Adipocyte (in vitro differentiated cells): ENCODE measurements around the gene VILL.
A peak's percentile ranks its signal among the peaks of the same experiment; 100 is the strongest.

Experiments used
- DNase-seq: peaks from one replicate; pipeline ENCODE4 v3.0.0-alpha.2; 2015; ENCODE audit warnings: low read depth
- H3K27me3 ChIP-seq: replicated peaks from 2 replicates; pipeline ENCODE4 v1.7.0; 2013; ENCODE audit warnings: mild to moderate bottlenecking, low read length, moderate library complexity; ENCODE audit not compliant: control insufficient read depth, insufficient read depth
- H3K36me3 ChIP-seq: 2 replicates; pipeline ENCODE4 v1.7.0; 2013; ENCODE audit warnings: low read length, mild to moderate bottlenecking, moderate library complexity; ENCODE audit not compliant: control insufficient read depth, insufficient read depth, severe bottlenecking
- H3K4me1 ChIP-seq: 2 replicates; pipeline ENCODE4 v1.7.0; 2013; ENCODE audit warnings: mild to moderate bottlenecking, low read length, moderate library complexity; ENCODE audit not compliant: control insufficient read depth, insufficient read depth
- H3K4me3 ChIP-seq: 2 replicates; pipeline ENCODE4 v1.7.0; 2013; ENCODE audit warnings: mild to moderate bottlenecking, low read length, moderate library complexity
- H3K9ac ChIP-seq: 2 replicates; pipeline ENCODE4 v1.7.0; 2013; ENCODE audit warnings: mild to moderate bottlenecking, low read length, moderate library complexity
- H3K9me3 ChIP-seq: 2 replicates; pipeline ENCODE4 v1.7.0; 2013; ENCODE audit warnings: mild to moderate bottlenecking, low read length, moderate library complexity; ENCODE audit not compliant: control insufficient read depth

Gene VILL

GRCh38 chr3:37953226-37953625 lies 37.4 kb upstream of the VILL start:
- no peak for DNase-seq
- no peaks in the 10 kb centered on the region for H3K4me1 ChIP-seq
- no peak overlapping the region for H3K9ac ChIP-seq
- H3K27me3 ChIP-seq, result no peaks in the 10 kb centered on the region
- no peak overlapping the region for H3K4me3 ChIP-seq
- H3K9me3 ChIP-seq, result no peaks in the 10 kb centered on the region
- peaks cover 15% of the 10 kb centered on the region for H3K36me3 ChIP-seq

DNA sequence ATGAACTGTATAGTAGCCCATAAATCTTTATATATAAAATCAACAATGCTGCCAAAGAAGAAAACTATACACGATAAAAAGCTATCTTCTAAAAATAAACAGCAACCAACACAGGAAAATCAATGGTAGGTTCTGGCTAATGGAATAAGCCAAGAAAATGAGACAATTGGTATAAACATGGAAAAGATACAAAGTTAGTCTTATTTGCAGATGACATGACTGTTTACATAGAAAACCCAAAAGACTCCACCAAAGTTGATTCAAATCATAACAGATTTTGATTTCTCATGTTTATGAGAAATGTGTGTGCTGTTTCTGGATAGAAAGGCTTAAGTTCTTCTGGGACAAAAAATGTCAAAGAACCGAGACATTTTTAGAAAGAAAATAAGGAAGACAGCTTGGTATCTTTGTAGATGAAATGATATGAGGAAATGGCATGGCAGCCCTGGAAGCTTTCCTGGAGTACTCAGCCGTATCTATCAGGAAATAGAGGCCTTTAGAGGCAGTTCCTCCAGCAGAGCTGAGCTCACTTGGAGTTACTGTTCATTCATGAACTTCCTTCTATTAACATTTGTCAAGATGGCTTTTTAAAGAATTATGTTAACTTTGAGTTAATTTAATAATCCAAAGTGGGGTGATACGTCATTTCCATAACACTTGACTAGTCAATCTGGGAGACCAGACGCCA lies 36.7 kb upstream of the VILL start:
- no peaks in the 10 kb centered on the region for H3K4me1 ChIP-seq
- H3K36me3 ChIP-seq, result peaks cover 15% of the 10 kb centered on the region
- no peaks in the 10 kb centered on the region for H3K9me3 ChIP-seq
- no peak overlapping the region for H3K4me3 ChIP-seq
- no peaks in the 10 kb centered on the region for H3K27me3 ChIP-seq
- no peak for DNase-seq
- H3K9ac ChIP-seq, result no peak overlapping the region

GRCh38 chr3:37954881-37955280 lies 35.7 kb upstream of the VILL start:
- Histone ChIP-seq H3K27me3 (no peaks in the 10 kb centered on the region), H3K4me1 (no peaks in the 10 kb centered on the region), H3K9ac (no peak overlapping the region), H3K4me3 (no peak overlapping the region), H3K36me3 (peaks cover 15% of the 10 kb centered on the region), H3K9me3 (no peaks in the 10 kb centered on the region)
- no peak for DNase-seq

GRCh38 chr3:37955918-37956707 lies 34.5 kb upstream of the VILL start:
- no peaks in the 10 kb centered on the region for H3K27me3 ChIP-seq
- no peaks in the 10 kb centered on the region for H3K9me3 ChIP-seq
- DNase-seq, result peak; percentile 37
- no peaks in the 10 kb centered on the region for H3K4me1 ChIP-seq
- H3K36me3 ChIP-seq, result peaks cover 15% of the 10 kb centered on the region
- no peak overlapping the region for H3K4me3 ChIP-seq
- no peak overlapping the region for H3K9ac ChIP-seq

DNA sequence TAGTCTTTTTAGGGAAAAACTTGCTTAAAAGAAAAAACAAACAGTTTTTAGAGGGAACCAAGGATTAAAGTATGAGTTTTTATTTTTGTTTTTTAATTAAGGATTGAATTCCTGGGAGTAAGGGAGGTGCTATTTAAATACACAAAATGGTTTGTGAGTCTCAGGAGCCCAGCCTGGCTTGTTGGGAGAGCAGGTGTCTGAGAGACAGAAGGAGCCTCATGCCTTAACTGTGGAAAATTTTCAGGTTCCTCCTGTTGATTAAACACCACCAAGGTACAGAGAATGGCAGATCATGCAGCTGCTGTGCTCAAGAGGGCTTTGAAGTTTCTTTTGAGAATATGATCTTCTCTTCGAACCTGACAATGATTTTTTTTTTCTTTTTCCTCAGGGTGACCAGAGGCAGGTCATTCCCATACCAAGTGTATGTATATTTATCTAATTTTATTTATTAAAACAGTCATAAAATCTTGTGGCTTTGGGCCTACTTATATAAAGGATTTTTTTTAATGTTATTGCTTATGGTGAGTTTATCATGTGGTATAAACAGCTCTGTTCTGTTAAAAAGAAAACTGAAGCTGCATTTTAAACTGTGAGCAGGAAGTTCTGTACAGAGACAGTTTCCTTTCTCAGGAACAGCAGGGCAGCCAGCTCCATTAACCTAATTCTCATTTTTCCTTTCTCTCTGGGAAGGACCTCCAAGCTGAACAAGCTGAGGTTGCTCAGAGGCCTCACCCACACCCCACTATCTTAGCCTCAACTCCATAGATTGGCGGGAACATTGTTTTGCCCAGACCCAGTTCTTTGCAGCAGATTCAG lies 33.7 kb upstream of the VILL start:
- H3K9ac ChIP-seq, result no peak overlapping the region
- DNase-seq, result no peak
- H3K9me3 ChIP-seq, result no peaks in the 10 kb centered on the region
- no peaks in the 10 kb centered on the region for H3K27me3 ChIP-seq
- H3K4me1 ChIP-seq, result no peaks in the 10 kb centered on the region
- no peak overlapping the region for H3K4me3 ChIP-seq
- peaks cover 15% of the 10 kb centered on the region for H3K36me3 ChIP-seq

DNA sequence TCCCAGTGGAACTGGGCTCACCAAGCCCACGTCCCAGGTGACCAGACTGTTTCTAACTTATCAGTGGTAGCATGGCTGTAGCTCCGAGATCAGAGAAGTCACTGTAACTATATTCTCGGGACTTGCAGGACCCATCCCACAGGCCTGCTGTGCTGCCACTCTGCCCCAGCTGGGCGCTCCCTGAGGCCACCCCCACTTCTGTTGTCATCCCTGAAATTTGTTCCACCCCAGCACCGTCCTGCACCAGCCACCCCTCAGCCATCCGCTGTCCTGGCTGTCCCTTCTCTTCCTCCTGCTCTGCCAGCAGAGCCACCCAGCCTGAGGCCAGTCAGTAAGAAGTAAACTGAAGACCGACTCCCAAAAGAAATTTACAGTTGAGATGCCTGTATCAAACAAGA lies 33.0 kb upstream of the VILL start:
- Histone ChIP-seq H3K9me3 (no peaks in the 10 kb centered on the region), H3K36me3 (peaks cover 15% of the 10 kb centered on the region), H3K4me3 (no peak overlapping the region), H3K27me3 (no peaks in the 10 kb centered on the region), H3K4me1 (no peaks in the 10 kb centered on the region), H3K9ac (no peak overlapping the region)
- no peak for DNase-seq

DNA sequence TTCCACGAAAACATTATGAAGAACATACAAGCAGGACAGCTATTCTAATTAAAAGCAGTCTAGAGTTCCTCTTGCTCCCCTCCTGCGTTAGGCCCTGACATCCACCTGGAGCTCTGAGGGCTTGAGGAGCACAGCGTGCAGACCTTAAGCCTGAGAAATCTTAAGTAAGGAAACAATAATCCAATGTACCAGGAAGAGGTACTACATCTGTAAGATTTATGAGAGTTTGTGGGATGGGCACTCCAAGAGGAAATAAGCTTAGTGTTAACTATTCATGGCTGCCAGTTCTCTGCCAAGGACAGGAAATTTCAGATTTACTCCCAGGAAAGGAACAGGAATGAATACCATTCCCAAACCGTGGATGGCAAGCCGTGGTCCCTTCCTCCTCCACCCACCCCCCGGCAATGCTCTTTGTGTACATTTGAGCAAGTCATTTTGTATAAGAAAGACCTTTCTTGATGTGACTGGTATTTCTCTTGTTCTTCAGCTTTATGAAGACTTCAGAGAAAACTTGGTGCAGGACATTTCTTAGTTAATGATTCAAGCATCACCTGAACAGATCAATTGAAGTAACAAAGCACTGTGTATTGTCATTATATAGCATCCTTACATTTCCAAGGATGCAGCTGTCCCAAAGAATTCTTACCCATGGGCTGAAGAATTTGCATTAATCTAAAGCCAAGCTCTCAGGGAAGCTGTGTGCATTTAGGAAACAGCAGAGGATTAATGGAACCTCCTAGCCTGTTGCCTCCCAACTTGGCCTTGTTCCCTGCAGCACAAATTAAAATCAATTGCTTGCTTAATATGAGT lies 28.8 kb upstream of the VILL start:
- peaks cover 9% of the 10 kb centered on the region for H3K4me1 ChIP-seq
- no peaks in the 10 kb centered on the region for H3K27me3 ChIP-seq
- H3K9ac ChIP-seq, result no peak overlapping the region
- H3K4me3 ChIP-seq, result no peak overlapping the region
- no peak for DNase-seq
- peaks cover 9% of the 10 kb centered on the region for H3K36me3 ChIP-seq
- no peaks in the 10 kb centered on the region for H3K9me3 ChIP-seq

- Histone ChIP-seq H3K9ac (no peak overlapping the region), H3K27me3 (no peaks in the 10 kb centered on the region), H3K36me3 (peaks cover 9% of the 10 kb centered on the region), H3K4me1 (peaks cover 9% of the 10 kb centered on the region), H3K4me3 (no peak overlapping the region), H3K9me3 (no peaks in the 10 kb centered on the region)
- DNase-seq, result peak; percentile 42
Observed at GRCh38 chr3:37963016-37963415, 27.6 kb upstream of the VILL start.

- no peaks in the 10 kb centered on the region for H3K9me3 ChIP-seq
- no peak overlapping the region for H3K9ac ChIP-seq
- peaks cover 10% of the 10 kb centered on the region for H3K4me1 ChIP-seq
- peaks cover 9% of the 10 kb centered on the region for H3K36me3 ChIP-seq
- H3K4me3 ChIP-seq, result no peak overlapping the region
- DNase-seq, result no peak
- H3K27me3 ChIP-seq, result no peaks in the 10 kb centered on the region
Observed at GRCh38 chr3:37963635-37964034, 27.0 kb upstream of the VILL start.

DNA sequence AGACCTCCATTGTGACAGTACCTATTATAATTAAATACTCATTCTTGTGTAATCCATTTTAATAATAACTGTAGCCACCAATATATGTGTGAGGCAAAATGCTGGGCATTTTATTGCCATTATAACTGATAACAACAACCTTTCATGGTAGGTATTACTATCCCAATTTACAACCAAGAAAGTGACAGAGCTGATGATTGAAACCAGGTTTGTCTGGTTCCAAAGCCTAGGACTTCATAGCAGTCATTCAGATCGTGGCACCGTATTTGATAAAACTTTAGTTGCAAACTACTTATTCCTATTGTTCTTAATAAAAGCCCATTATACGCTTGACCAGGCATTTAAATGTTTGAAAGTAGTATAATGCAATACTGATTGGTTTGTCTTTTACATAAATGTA lies 26.4 kb upstream of the VILL start:
- no peaks in the 10 kb centered on the region for H3K9me3 ChIP-seq
- no peak for DNase-seq
- peaks cover 9% of the 10 kb centered on the region for H3K36me3 ChIP-seq
- H3K27me3 ChIP-seq, result no peaks in the 10 kb centered on the region
- H3K9ac ChIP-seq, result no peak overlapping the region
- H3K4me3 ChIP-seq, result no peak overlapping the region
- H3K4me1 ChIP-seq, result peaks cover 15% of the 10 kb centered on the region
